GM19099 (cell line): ENCODE data around the gene CSNK1A1.

Experiments used
- POLR2A ChIP-seq: IDR thresholded peaks from 3 replicates; pipeline ENCODE4 v1.6.1; 2011; ENCODE audit warnings: low read depth; ENCODE audit not compliant: insufficient read length; ENCODE audit errors: extremely low read depth

The CSNK1A1 gene

GRCh38 chr5:149457393-149457763, 93.9 kb downstream of the CSNK1A1 start:
- TF ChIP-seq POLR2A: no peak

- TF ChIP-seq POLR2A: no peak
Measured at GRCh38 chr5:149456597-149457392, 94.4 kb downstream of the CSNK1A1 start.

GRCh38 chr5:149455889-149456409, 95.3 kb downstream of the CSNK1A1 start:
- no peak for TF ChIP-seq POLR2A

GRCh38 chr5:149453618-149454415, 97.4 kb downstream of the CSNK1A1 start:
- TF ChIP-seq POLR2A: no peak

GRCh38 chr5:149452665-149453617, 98.3 kb downstream of the CSNK1A1 start:
- TF ChIP-seq POLR2A: no peak

GRCh38 chr5:149452007-149452664, 99.1 kb downstream of the CSNK1A1 start:
- TF ChIP-seq POLR2A: no peak

- TF ChIP-seq POLR2A: no peak
Measured at GRCh38 chr5:149450199-149450598, 101.0 kb downstream of the CSNK1A1 start.

- TF ChIP-seq POLR2A: no peak
Measured at GRCh38 chr5:149448831-149449714, 102.2 kb downstream of the CSNK1A1 start.

- no peak for TF ChIP-seq POLR2A
Measured at GRCh38 chr5:149448431-149448830, 102.8 kb downstream of the CSNK1A1 start.

GRCh38 chr5:149447373-149448367, 103.6 kb downstream of the CSNK1A1 start:
- no peak for TF ChIP-seq POLR2A

GRCh38 chr5:149445739-149446369, 105.4 kb downstream of the CSNK1A1 start:
- no peak for TF ChIP-seq POLR2A

GRCh38 chr5:149445343-149445738, 105.9 kb downstream of the CSNK1A1 start:
- no peak for TF ChIP-seq POLR2A

GRCh38 chr5:149443210-149443609, 108.0 kb downstream of the CSNK1A1 start:
- TF ChIP-seq POLR2A: no peak
